ENCODE data around the gene CLSTN1. TPM values are rescaled to one million over a fixed set of nuclear protein-coding genes. Genes with fewer than 3 reads are reported as not detected.
"Not testable (repeated sequence)": the region's sequence is repeated elsewhere in the genome, so short reads cannot be mapped to it uniquely, and the experiment has no call there.

The CLSTN1 gene
- total RNA-seq, 3 donors from 2014 or later: 34.4 to 38.5 (median 34.6) TPM

DNA sequence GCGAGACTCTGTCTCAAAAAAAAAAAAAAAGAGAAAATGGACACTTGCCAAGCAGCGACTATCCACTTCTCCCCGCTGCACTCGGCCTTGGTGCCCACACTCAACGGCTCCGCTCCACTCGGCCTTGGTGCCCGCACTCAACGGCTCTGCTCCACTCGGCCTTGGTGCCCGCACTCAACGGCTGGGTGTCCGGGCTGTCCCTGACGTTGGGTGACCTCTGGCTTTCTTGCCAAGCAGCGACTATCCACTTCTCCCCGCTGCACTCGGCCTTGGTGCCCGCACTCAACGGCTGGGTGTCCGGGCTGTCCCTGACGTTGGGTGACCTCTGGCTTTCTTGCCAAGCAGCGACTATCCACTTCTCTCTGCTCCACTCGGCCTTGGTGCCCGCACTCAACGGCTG lies 61.3 kb downstream of the CLSTN1 start:
- not testable (repeated sequence) for ATAC-seq; H3K9me3 Mint-ChIP-seq; H3K4me3 Mint-ChIP-seq; H3K27me3 Mint-ChIP-seq (ENCODE audit: low read depth); DNase-seq
- Mint-ChIP-seq H3K36me3 (ENCODE audit: insufficient read depth) (peaks cover 16% of the 10 kb centered on the region), H3K4me1 (ENCODE audit: low read depth) (peaks cover 14% of the 10 kb centered on the region)

DNA sequence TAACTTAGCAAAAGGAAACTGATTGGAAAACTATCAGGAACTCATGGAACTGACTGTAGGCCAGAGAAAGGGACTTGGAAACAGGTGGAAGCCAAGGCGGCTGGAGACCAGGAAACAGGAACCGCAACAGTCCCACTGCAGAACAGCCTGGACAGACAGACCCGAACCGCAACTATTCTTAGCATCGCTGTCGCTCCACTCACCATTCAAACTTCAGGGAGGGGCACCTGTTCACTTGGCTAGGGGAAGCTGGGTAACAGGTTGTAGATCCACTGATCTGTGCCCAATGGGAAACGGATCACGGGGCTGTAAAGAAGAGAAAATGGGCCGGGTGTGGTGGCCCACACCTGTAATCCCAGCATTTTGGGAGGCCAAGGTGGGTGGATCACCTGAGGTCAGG lies 61.9 kb downstream of the CLSTN1 start:
- no peak overlapping the region for H3K4me3 Mint-ChIP-seq
- DNase-seq (no peak), ATAC-seq (no peak)
- peaks cover 16% of the 10 kb centered on the region for H3K36me3 Mint-ChIP-seq (ENCODE audit: insufficient read depth)
- H3K4me1 Mint-ChIP-seq (ENCODE audit: low read depth): peaks cover 14% of the 10 kb centered on the region
- H3K27me3 Mint-ChIP-seq (ENCODE audit: low read depth): no peaks in the 10 kb centered on the region
- no peaks in the 10 kb centered on the region for H3K9me3 Mint-ChIP-seq

DNA sequence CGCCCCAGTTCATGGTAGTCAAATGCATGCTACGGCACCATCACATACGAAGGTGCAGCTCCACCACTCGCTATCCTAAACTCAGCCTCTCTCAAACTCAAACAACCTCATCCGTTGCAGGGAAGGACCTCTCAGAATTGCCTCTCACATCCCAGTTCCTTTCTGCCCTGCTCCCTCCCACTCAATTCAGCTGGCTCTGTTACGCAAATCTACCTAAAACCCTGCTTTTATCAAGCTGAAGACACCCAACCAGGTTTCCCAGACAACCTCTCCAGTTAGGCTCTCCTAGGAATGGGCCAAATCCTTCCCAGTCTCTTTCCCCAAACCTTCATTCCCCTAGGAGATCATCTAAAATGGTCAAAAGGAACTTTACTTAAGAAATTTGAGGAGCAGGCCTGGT lies 62.9 kb downstream of the CLSTN1 start:
- peaks cover 16% of the 10 kb centered on the region for H3K36me3 Mint-ChIP-seq (ENCODE audit: insufficient read depth)
- H3K4me3 Mint-ChIP-seq: no peak overlapping the region
- DNase-seq: no peak
- peaks cover 11% of the 10 kb centered on the region for H3K4me1 Mint-ChIP-seq (ENCODE audit: low read depth)
- ATAC-seq: no peak
- no peaks in the 10 kb centered on the region for H3K9me3 Mint-ChIP-seq
- H3K27me3 Mint-ChIP-seq (ENCODE audit: low read depth): no peaks in the 10 kb centered on the region

DNA sequence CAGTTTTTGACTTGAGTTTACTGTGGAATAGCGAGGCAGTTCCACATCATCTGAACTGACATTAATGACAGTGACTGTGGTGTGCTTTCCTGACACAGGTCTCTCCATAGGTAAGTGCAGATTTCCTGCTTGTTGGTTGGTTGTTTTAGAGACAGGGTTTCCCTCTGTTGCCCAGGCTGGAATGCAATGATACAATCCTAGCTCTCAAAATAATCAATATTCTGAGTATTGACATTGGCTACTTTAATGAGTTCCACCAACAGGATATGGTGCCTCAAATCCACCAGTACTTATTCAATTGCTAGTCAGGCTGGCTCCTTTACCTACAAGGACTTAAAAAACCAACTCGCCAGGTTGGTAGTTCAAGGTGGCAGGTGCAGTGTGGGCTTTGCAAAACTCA lies 63.8 kb downstream of the CLSTN1 start:
- Mint-ChIP-seq H3K4me3 (no peak overlapping the region), H3K36me3 (ENCODE audit: insufficient read depth) (peaks cover 17% of the 10 kb centered on the region), H3K27me3 (ENCODE audit: low read depth) (no peaks in the 10 kb centered on the region), H3K4me1 (ENCODE audit: low read depth) (peaks cover 11% of the 10 kb centered on the region), H3K9me3 (no peaks in the 10 kb centered on the region)
- ATAC-seq (no peak), DNase-seq (no peak)

DNA sequence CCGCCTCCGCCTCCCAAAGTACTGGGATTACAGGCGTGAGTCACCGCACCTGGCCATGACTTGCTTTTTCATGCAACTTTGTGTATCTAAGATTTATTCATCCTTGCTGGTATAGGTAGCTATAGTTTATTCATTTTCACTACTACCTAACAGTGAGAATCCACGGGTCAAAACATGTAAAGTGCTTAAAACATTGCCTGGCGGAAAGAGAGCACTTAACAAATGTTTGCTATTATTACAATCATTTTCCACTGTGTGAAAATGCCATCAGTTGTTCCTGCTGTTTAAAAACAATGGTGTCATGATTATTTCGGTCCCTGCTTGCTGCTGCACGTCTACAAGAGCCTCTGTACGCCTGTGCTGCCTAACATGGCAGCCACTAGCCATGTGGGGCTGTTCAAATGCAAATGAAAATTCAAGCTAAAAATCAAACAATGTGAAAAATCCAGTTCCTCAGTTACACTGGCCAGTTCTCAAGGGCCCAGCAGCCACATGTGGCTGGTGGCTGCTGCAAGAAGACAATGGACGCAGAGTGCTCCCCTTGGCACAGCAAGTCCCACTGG lies 65.1 kb downstream of the CLSTN1 start:
- Mint-ChIP-seq H3K27me3 (ENCODE audit: low read depth) (no peaks in the 10 kb centered on the region), H3K9me3 (no peaks in the 10 kb centered on the region), H3K4me3 (no peak overlapping the region), H3K4me1 (ENCODE audit: low read depth) (peaks cover 6% of the 10 kb centered on the region), H3K36me3 (ENCODE audit: insufficient read depth) (peaks cover 13% of the 10 kb centered on the region)
- no peak for ATAC-seq
- no peak for DNase-seq

DNA sequence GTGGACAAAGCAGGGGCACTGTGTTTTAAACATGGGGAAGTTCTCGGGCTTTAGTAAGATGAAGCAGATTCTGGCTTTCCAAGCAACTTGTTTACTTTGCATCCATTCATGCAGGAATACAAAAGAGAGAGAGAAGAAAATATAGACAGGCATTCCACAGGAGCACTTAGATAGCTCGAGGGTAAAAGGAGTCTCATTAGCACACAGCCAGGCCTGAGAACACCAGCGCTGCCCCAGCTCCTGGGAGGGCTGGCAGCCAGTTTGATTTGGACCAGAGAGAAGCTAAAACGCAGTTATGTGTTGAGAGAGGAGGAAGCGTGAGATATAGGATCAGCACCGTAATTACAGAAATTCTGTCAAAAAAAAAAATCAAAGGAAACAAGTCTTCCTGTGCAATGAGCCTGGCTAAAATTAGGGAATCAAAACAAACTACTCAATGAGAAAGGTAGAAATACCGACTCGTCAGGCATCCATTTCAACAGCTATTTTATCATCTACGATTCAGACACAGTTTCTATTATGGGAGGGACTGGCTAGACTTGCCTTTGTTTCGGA lies 68.2 kb downstream of the CLSTN1 start:
- H3K4me1 Mint-ChIP-seq (ENCODE audit: low read depth): peaks cover 5% of the 10 kb centered on the region
- no peaks in the 10 kb centered on the region for H3K9me3 Mint-ChIP-seq
- DNase-seq (no peak), ATAC-seq (no peak)
- H3K36me3 Mint-ChIP-seq (ENCODE audit: insufficient read depth): peaks cover 15% of the 10 kb centered on the region
- H3K27me3 Mint-ChIP-seq (ENCODE audit: low read depth): no peaks in the 10 kb centered on the region
- H3K4me3 Mint-ChIP-seq: no peak overlapping the region

DNA sequence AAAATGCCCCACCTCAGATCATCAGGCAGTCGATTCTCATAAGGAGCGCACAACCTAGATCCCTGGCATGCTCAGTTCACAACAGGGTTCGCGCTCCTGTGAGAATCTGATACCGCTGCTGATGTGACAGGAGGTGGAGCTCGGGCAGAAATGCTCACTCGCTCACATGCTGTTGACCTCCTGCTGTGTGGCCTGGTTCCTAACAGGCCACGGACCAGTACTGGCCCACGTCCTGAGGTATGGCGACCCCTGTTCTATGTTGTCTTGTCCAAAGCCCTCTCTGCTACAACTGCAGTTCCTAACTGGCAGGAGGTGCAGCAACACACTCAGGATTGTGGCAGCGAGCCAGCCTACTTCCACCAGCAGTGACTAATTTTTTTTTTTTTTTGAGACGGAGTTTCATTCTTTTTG lies 70.6 kb downstream of the CLSTN1 start:
- H3K4me3 Mint-ChIP-seq: no peak overlapping the region
- ATAC-seq (no peak), DNase-seq (no peak)
- no peaks in the 10 kb centered on the region for H3K9me3 Mint-ChIP-seq
- H3K36me3 Mint-ChIP-seq (ENCODE audit: insufficient read depth): peaks cover 24% of the 10 kb centered on the region
- peaks cover 3% of the 10 kb centered on the region for H3K4me1 Mint-ChIP-seq (ENCODE audit: low read depth)
- no peaks in the 10 kb centered on the region for H3K27me3 Mint-ChIP-seq (ENCODE audit: low read depth)

DNA sequence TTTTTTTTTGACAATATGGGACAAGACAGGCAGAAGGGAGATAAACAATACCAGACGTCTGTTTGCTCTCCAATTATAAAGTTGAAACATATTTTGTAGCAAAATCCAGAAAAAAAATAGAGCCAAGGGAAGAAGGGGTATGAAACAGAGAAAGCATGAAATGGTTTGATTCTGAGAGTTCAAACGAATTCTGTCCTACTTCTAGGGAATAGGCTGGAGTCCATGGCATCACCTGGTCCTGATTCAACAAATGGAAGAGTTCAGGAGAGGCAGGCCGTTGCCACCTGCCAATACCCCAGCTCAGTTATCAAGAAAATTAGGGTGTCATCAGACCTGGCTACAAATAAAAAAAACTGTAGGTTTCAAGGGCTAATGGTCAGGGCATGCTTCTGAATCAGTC lies 71.8 kb downstream of the CLSTN1 start:
- Mint-ChIP-seq H3K36me3 (ENCODE audit: insufficient read depth) (peaks cover 26% of the 10 kb centered on the region), H3K27me3 (ENCODE audit: low read depth) (no peaks in the 10 kb centered on the region), H3K4me1 (ENCODE audit: low read depth) (peaks cover 3% of the 10 kb centered on the region), H3K9me3 (no peaks in the 10 kb centered on the region), H3K4me3 (no peak overlapping the region)
- ATAC-seq: no peak
- DNase-seq: no peak

DNA sequence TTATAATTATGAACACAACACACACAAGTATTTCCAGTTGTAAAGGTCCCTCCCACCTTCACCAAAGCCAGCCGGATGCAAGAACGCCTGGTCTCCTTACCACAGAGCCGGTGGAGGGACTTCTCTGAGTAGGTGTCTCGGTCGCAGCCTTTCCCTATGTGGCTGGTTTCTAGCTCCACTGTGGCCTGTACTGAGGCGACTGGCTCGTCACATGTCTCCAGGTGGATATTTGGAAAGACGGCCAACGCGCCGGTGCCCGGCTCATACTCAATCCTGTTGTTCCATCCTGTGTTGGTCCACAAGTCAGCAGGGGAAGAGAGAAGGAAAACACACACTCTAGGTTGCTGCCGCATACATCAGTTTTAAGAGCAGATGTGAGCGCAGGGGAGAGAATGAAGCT lies 74.4 kb downstream of the CLSTN1 start:
- Mint-ChIP-seq H3K9me3 (no peaks in the 10 kb centered on the region), H3K36me3 (ENCODE audit: insufficient read depth) (peaks cover 23% of the 10 kb centered on the region), H3K4me3 (no peak overlapping the region), H3K4me1 (ENCODE audit: low read depth) (peaks cover 2% of the 10 kb centered on the region), H3K27me3 (ENCODE audit: low read depth) (no peaks in the 10 kb centered on the region)
- DNase-seq (no peak), ATAC-seq (no peak)

DNA sequence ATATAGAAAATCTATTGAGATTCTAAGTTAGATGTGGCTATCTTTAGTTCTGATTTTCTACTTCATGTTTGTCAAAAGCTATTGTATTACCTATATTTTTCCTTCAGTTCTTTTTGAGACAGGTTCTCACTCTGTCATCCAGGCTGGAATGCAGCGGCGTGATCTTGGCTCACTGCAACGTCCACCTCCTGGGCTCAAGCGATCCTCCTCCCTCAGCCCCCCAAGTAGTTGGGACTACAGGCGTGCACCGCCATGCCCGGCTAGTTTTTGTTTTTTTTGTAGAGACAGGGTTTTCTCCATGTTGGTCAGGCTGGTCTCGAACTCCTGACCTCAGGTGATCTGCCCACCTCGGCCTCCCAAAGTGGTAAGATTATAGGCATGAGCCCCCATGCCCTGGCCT lies 75.4 kb downstream of the CLSTN1 start:
- not testable (repeated sequence) for DNase-seq; H3K27me3 Mint-ChIP-seq (ENCODE audit: low read depth); ATAC-seq; H3K4me1 Mint-ChIP-seq (ENCODE audit: low read depth); H3K9me3 Mint-ChIP-seq; H3K4me3 Mint-ChIP-seq
- H3K36me3 Mint-ChIP-seq (ENCODE audit: insufficient read depth): peaks cover 31% of the 10 kb centered on the region

DNA sequence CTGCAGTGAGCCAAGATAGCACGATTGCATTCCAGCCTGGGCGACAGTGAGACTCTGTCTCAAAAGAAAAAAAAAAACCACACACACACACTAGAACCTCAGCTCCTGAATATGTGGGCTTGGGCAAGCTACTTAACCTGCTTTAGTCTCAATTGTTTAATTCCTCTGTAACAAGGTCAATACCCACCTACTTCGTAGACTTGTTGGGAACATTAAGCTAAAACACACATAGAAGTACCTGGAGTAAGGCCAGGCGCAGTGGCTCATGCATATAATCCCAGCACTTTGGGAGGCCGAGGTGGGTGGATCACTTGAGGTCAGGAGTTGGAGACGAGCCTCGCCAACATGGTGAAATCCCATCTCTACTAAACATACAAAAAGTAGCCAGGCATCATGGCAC lies 77.1 kb downstream of the CLSTN1 start:
- DNase-seq (no peak), ATAC-seq (no peak)
- peaks cover 37% of the 10 kb centered on the region for H3K36me3 Mint-ChIP-seq (ENCODE audit: insufficient read depth)
- no peaks in the 10 kb centered on the region for H3K9me3 Mint-ChIP-seq
- H3K27me3 Mint-ChIP-seq (ENCODE audit: low read depth): no peaks in the 10 kb centered on the region
- H3K4me1 Mint-ChIP-seq (ENCODE audit: low read depth): peaks cover 2% of the 10 kb centered on the region
- no peak overlapping the region for H3K4me3 Mint-ChIP-seq

DNA sequence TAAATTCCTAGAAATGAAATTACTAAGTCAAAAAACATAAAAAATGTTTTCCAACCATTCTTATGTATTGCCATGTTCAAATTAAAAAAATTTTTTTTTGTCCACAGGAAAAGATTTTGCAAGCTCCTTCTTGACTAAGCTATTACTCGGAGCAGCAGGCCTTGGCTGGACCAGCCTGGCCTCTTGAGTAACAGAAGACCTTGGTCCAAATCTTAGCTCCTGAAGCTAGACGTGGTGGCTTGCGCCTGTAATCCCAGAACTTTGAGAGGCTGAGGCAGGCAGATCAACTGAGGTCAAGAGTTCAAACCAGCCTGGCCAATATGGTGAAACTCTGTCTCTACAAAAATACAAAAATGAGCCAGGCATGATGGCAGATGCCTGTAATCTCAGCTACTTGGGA lies 77.6 kb downstream of the CLSTN1 start:
- DNase-seq: no peak
- ATAC-seq: no peak
- Mint-ChIP-seq H3K9me3 (no peaks in the 10 kb centered on the region), H3K27me3 (ENCODE audit: low read depth) (no peaks in the 10 kb centered on the region), H3K4me3 (no peak overlapping the region), H3K36me3 (ENCODE audit: insufficient read depth) (peaks cover 33% of the 10 kb centered on the region), H3K4me1 (ENCODE audit: low read depth) (no peaks in the 10 kb centered on the region)

DNA sequence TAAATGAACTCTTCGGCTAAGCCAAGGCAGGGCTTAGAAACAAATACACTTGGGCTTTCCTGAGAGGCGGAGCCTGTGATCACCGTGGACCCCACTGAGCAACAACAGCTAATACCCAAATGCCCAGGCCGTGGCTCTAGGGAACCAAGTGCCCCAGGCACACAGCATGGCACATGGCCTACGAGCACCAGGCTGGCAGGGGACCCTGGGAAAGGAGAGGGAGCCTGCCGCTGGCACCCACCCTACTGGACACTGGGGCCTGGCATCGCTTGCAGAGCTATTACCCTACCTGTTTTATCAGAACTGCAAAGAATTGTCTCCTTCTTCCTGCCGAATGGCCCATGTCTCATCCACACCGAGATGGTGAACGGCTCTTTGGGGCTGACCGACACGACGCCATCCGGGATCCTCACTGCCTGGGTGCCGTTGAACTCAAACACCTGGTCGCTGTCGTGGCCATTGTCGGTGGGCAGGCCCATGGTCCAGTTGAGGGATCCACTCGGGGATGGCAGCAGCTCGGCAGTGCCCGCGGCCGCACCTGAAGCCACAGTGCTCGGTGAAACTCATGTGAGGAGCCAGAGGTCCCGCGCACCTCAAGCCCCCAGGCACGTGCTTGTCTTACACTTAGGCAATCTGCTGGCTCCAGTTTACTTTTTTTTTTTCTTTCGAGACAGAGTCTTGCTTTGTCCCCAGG lies 79.5 kb downstream of the CLSTN1 start:
- DNase-seq: no peak
- no peaks in the 10 kb centered on the region for H3K9me3 Mint-ChIP-seq
- no peaks in the 10 kb centered on the region for H3K4me1 Mint-ChIP-seq (ENCODE audit: low read depth)
- peaks cover 24% of the 10 kb centered on the region for H3K36me3 Mint-ChIP-seq (ENCODE audit: insufficient read depth)
- no peak for ATAC-seq
- H3K27me3 Mint-ChIP-seq (ENCODE audit: low read depth): no peaks in the 10 kb centered on the region
- H3K4me3 Mint-ChIP-seq: no peak overlapping the region

DNA sequence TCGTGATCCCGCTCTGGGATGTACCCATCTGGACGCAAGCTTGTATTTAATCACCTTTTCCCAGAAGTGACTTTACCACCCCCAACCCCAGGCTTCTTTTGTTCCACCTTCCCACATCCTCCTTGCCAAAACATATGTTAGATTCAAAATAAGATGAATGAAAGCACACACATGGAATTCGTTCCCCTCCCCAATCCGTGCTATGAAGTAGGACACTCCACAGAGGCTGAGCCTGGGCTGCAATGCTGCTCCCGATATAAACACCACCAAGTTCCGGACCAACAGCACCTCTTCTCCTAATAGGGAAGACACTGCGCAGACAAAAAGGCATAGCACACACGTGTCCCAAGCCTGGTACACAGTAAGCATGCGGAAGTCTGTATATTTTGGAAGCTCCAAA lies 86.1 kb downstream of the CLSTN1 start:
- peaks cover 22% of the 10 kb centered on the region for H3K4me1 Mint-ChIP-seq (ENCODE audit: low read depth)
- H3K9me3 Mint-ChIP-seq: no peaks in the 10 kb centered on the region
- peaks cover 29% of the 10 kb centered on the region for H3K36me3 Mint-ChIP-seq (ENCODE audit: insufficient read depth)
- no peak for ATAC-seq
- H3K27me3 Mint-ChIP-seq (ENCODE audit: low read depth): no peaks in the 10 kb centered on the region
- DNase-seq: no peak
- no peak overlapping the region for H3K4me3 Mint-ChIP-seq

DNA sequence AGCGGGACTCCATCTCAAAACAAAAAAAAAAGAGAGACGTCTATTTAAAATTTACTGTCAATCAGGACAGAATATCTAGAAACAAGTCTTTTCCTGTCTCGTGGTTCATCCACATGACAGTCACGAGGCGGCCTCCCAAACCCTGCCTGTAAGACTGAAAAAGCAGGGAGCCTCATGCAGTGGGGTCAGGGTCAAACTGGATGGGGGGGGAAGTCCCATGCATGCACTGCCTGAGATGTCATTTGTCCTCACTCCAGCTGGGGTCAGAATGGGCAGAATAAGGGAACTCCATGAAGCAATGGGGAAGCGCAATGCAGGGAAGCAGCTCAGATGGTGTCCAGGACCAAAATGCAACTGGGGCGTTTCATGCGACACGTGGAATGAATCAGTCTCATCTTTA lies 86.7 kb downstream of the CLSTN1 start:
- Mint-ChIP-seq H3K27me3 (ENCODE audit: low read depth) (no peaks in the 10 kb centered on the region), H3K9me3 (no peaks in the 10 kb centered on the region), H3K4me1 (ENCODE audit: low read depth) (peaks cover 23% of the 10 kb centered on the region), H3K36me3 (ENCODE audit: insufficient read depth) (peaks cover 27% of the 10 kb centered on the region), H3K4me3 (no peak overlapping the region)
- DNase-seq (no peak), ATAC-seq (no peak)

Measured in activated T-cell treated with anti-CD3 and anti-CD28 coated beads, Interleukin-2, amount 50 U/mL, for 4 hours (primary cell).